ENCODE data around the gene NPC1L1.
A peak's percentile ranks its signal among the peaks of the same experiment; 100 is the strongest.

The NPC1L1 gene

GRCh38 chr7:44538093-44538797 is 2.9 kb downstream of the NPC1L1 start:
- FAIRE-seq: no peak
- DNase-seq (ENCODE audit: low spot score): no peak

- DNase-seq (ENCODE audit: low spot score) (no peak), FAIRE-seq (no peak)
Observed at GRCh38 chr7:44537442-44537841, 3.7 kb downstream of the NPC1L1 start.

GRCh38 chr7:44536090-44536489 is 5.0 kb downstream of the NPC1L1 start:
- DNase-seq (ENCODE audit: low spot score) (no peak), FAIRE-seq (no peak)

- no peak for FAIRE-seq
- no peak for DNase-seq (ENCODE audit: low spot score)
Observed at GRCh38 chr7:44535348-44536064, 5.6 kb downstream of the NPC1L1 start.

GRCh38 chr7:44534501-44534900 is 6.6 kb downstream of the NPC1L1 start:
- FAIRE-seq (no peak), DNase-seq (ENCODE audit: low spot score) (peak; percentile 29)

- DNase-seq (ENCODE audit: low spot score) (no peak), FAIRE-seq (no peak)
Observed at GRCh38 chr7:44534087-44534486, 7.0 kb downstream of the NPC1L1 start.

GRCh38 chr7:44533301-44534055 is 7.7 kb downstream of the NPC1L1 start:
- FAIRE-seq (no peak), DNase-seq (ENCODE audit: low spot score) (no peak)

- FAIRE-seq: no peak
- no peak for DNase-seq (ENCODE audit: low spot score)
Observed at GRCh38 chr7:44531421-44532380, 9.4 kb downstream of the NPC1L1 start.

- no peak for FAIRE-seq
- no peak for DNase-seq (ENCODE audit: low spot score)
Observed at GRCh38 chr7:44530990-44531389, 10.1 kb downstream of the NPC1L1 start.

- DNase-seq (ENCODE audit: low spot score): no peak
- FAIRE-seq: no peak
Observed at GRCh38 chr7:44524811-44525388, 16.2 kb downstream of the NPC1L1 start.

GRCh38 chr7:44522315-44522714 is 18.8 kb downstream of the NPC1L1 start:
- no peak for FAIRE-seq

GRCh38 chr7:44521347-44522095 is 19.6 kb downstream of the NPC1L1 start:
- no peak for FAIRE-seq
- DNase-seq (ENCODE audit: low spot score): no peak

More at GRCh38 chr7:44522315-44522714, 18.8 kb downstream of the NPC1L1 start:
- no peak for DNase-seq (ENCODE audit: low spot score)

- FAIRE-seq (no peak), DNase-seq (ENCODE audit: low spot score) (no peak)
Observed at GRCh38 chr7:44520574-44520973, 20.6 kb downstream of the NPC1L1 start.

- FAIRE-seq: no peak
- no peak for DNase-seq (ENCODE audit: low spot score)
Observed at GRCh38 chr7:44519546-44519945, 21.6 kb downstream of the NPC1L1 start.

- no peak for FAIRE-seq
- DNase-seq (ENCODE audit: low spot score): no peak
Observed at GRCh38 chr7:44518761-44519160, 22.4 kb downstream of the NPC1L1 start.

- DNase-seq (ENCODE audit: low spot score): no peak
- no peak for FAIRE-seq
Observed at GRCh38 chr7:44517175-44517574, 24.0 kb downstream of the NPC1L1 start.

- FAIRE-seq (no peak), DNase-seq (ENCODE audit: low spot score) (no peak)
Observed at GRCh38 chr7:44515590-44516268, 25.4 kb downstream of the NPC1L1 start.

- no peak for FAIRE-seq
- DNase-seq (ENCODE audit: low spot score): no peak
Observed at GRCh38 chr7:44512736-44513135, 28.4 kb downstream of the NPC1L1 start.

- DNase-seq (ENCODE audit: low spot score) (no peak), FAIRE-seq (no peak)
Observed at GRCh38 chr7:44511863-44512468, 29.2 kb downstream of the NPC1L1 start.

All from RCC 7860 (cell line).